AG09309 (cell line): Measurements from ENCODE around the gene DAGLA.

Experiments used
- DNase-seq: peaks from one replicate; pipeline ENCODE4 v3.0.0-alpha.2; 2010; ENCODE audit warnings: low read depth
- H3K4me3 ChIP-seq: 2 replicates; pipeline ENCODE4 v1.5.1; 2011; ENCODE audit warnings: mild to moderate bottlenecking, low read depth, low read length, moderate library complexity; ENCODE audit not compliant: control insufficient read depth
- TF ChIP-seq, protein P1 (sequence below): IDR thresholded peaks from 2 replicates; pipeline ENCODE4 v1.5.1; 2011; ENCODE audit warnings: mild to moderate bottlenecking, low read depth, low read length, inconsistent platforms; ENCODE audit not compliant: insufficient read depth, control insufficient read depth; ENCODE audit errors: missing control alignments

Gene DAGLA

DNA sequence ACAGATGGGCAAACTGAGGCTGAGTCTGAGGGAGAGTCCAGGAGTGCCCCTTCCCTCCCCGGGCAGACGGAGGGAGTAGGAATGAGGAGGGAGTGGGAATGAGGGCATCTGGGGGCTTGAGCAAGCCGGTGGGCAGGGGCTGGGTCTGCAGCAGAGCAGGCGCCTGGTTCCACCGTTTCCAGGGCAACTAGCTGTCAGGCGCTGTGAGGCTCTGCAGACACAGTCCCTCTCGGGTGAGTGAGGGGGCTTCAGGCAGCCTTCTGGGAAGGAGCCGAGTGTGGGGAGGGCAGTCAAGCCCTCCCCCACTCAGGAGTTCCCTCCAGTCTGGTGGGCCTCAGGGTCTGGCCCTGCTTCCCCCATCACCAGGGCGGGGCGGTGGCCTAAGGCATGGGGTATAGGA lies 93.2 kb downstream of the DAGLA start:
- TF ChIP-seq, protein P1, sequence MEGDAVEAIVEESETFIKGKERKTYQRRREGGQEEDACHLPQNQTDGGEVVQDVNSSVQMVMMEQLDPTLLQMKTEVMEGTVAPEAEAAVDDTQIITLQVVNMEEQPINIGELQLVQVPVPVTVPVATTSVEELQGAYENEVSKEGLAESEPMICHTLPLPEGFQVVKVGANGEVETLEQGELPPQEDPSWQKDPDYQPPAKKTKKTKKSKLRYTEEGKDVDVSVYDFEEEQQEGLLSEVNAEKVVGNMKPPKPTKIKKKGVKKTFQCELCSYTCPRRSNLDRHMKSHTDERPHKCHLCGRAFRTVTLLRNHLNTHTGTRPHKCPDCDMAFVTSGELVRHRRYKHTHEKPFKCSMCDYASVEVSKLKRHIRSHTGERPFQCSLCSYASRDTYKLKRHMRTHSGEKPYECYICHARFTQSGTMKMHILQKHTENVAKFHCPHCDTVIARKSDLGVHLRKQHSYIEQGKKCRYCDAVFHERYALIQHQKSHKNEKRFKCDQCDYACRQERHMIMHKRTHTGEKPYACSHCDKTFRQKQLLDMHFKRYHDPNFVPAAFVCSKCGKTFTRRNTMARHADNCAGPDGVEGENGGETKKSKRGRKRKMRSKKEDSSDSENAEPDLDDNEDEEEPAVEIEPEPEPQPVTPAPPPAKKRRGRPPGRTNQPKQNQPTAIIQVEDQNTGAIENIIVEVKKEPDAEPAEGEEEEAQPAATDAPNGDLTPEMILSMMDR, result no peak
- no peak overlapping the region for H3K4me3 ChIP-seq
- DNase-seq, result no peak

DNA sequence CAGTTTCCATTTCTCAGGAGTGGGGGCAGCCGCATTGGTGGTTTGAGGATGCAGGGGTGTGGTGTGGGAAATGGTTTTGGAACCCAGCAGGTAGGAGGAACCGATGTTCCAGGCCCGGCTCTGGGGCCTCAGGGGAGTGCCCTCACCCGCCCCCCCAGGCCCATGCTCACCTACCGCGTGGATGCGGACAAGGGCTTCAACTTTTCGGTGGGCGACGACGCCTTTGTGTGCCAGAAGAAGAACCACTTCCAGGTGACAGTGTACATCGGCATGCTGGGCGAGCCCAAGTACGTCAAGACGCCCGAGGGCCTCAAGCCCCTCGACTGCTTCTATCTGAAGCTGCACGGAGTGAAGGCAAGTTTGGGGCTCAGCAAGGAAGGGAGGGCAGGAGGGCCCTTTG lies 93.6 kb downstream of the DAGLA start:
- DNase-seq, result no peak
- TF ChIP-seq, protein P1, result no peak
- no peak overlapping the region for H3K4me3 ChIP-seq

DNA sequence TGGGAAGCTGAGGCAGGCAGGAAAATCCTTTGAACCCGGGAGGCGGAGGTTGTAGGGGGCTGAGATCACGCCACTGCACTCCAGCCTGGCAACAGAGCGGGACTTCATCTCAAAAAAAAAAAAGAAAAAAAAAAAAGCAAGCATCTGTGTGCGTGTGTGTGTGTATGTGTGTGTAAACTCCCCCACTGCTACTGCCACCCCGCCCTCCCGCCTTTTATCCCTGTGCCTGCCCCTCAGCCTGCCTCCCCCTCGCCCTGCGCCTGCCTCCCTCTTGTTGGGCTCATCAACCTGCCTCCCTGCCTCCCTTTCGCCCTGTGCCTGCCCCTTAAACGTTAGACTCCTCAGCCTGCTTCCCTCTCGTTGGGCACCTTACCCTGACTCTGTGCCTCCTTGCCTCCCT lies 94.2 kb downstream of the DAGLA start:
- H3K4me3 ChIP-seq, result no peak overlapping the region
- TF ChIP-seq, protein P1, result no peak
- no peak for DNase-seq

DNA sequence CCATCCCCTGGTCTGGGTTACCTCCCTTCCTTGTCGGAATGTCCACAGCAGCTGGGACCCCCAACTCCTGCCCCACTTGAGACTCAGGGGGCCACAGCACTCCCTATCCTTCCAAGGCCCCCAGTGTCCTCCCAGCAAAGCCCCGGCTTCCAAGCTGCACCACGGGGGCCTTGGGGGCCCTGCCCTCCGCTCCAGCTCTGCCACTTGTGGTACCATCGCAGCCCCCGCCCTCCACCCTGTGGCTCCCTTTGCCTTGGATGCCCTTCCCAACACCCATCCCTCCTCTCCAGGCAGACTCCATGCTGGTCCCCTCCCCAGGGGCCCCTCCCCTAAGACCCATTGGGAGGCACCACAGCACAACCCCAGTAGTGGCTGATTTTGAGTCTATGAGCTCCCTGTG lies 94.9 kb downstream of the DAGLA start:
- no peak for DNase-seq
- TF ChIP-seq, protein P1, result no peak
- no peak overlapping the region for H3K4me3 ChIP-seq

DNA sequence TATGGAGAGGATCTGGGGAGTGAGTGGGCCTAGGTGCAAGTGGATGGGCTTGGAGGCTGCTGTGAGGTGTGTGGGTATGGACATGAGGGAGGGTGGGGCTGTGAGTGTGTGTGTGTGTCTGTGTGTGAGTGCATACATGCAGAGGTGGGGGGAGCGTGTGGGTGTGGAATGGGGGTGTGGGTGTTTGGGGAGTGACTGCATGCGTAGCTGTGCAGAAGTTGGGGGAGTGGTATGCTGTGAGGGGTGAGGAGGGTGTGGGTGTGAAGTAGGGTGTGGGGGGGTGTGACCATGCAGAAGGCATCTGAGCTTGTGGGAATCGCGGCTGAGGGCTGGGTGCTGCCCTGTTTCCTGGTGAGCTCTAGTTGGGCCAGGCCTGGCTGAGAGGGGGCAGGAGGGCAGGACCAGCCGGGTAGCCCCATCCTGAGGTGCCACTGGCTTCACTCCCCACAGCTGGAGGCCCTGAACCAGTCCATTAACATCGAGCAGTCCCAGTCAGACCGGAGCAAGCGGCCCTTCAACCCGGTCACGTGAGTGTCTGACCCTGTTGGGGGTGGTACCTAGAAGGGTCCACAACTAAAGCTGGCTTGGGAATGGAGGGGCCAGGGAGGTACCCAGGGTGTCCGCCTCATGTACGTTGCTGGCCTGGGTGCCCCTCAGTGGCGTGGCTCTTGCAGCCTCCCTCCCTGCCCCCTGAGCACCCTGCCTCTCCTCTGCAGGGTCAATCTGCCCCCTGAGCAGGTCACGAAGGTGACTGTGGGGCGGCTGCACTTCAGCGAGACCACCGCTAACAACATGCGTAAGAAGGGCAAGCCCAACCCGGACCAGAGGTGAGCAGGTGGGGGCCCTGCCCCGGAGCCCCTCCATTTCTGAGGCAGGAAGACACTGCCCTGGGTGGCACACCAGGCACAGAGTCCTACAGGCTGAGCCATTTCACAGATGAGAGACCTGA lies 95.7 kb downstream of the DAGLA start:
- TF ChIP-seq, protein P1, result no peak
- no peak overlapping the region for H3K4me3 ChIP-seq
- no peak for DNase-seq

DNA sequence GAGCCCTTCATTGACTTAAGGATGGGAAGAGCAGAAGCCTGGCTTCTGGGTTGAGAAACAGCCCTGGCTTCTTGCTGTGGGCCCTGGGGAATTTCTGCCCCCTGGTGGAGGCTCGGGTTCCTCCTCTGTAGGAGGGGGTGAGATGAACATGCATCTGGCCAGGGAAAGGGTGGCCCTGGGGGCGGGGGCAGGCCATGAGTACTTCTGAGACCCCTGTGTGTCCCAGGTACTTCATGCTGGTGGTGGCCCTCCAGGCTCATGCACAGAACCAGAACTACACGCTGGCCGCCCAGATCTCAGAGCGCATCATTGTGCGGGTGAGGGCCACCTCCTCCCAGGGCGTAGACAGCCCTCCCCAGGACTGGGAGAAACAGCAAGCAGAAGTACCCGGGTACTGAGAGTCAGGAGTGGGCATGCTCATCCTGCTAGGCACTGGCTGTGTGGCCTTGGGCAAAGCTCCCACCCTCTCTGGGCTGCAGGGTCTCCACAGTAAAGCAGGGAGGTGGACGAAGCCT lies 96.4 kb downstream of the DAGLA start:
- TF ChIP-seq, protein P1, result peak; percentile 92
- H3K4me3 ChIP-seq, result no peak overlapping the region
- DNase-seq, result no peak
